ENCODE measurements around the gene COL12A1. TPM values are rescaled to one million over a fixed set of nuclear protein-coding genes. Genes with fewer than 3 reads are reported as not detected.
A peak's percentile ranks its signal among the peaks of the same experiment; 100 is the strongest.

The COL12A1 gene
- 25.9 and 28.7 TPM in 2 replicates for total RNA-seq (2014; rRNA removed; shearing (Covaris generic))

- peak; percentile 98 for DNase-seq (ENCODE audit: low read depth)
Measured at GRCh38 chr6:75205776-75206575, at the start of gene COL12A1. TSS of gene COL12A1 (minus strand) at chr6:75206053. CDS start at chr6:75202792, 3,261 bp downstream.

DNA sequence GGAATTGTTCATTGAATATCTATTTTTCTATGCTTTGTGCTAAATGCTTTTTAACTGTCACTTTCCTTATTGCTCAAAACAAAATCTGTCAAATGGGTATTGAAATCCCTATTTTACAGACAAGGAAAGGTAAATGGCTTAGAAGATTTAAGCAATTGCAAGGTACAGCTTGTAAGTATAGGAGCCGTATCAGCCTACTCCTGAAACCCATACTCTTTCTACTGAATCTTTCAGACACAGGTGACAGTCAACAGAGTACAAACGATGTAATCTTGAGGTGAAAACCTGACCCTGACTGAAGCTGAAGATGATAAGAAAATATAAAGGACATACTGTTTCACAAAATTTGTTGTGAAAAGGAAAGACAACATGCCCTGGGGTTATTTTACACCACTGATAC lies 44.7 kb upstream of the COL12A1 start:
- no peak for DNase-seq (ENCODE audit: low read depth)

DNA sequence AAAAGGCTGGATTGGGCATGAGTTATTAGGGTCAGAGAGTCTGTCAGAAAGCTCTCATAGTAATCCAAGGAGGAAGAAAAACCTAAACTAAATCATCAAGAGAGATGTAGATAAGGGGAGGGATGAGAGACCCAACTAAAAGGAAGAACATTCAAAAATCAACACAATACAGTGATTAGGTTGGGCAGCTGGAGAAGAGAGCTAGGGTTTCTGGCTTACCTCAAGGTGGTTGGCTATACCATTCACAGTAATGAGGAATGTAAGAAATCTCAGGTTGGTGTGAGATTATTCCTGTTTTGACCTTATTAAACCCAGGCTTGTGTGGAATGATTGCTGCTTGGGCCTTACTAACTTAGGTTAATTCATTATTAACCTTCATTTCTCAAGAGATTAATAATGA lies 44.0 kb upstream of the COL12A1 start:
- no peak for DNase-seq (ENCODE audit: low read depth)

GRCh38 chr6:75246386-75246785 lies 40.5 kb upstream of the COL12A1 start:
- no peak for DNase-seq (ENCODE audit: low read depth)

DNA sequence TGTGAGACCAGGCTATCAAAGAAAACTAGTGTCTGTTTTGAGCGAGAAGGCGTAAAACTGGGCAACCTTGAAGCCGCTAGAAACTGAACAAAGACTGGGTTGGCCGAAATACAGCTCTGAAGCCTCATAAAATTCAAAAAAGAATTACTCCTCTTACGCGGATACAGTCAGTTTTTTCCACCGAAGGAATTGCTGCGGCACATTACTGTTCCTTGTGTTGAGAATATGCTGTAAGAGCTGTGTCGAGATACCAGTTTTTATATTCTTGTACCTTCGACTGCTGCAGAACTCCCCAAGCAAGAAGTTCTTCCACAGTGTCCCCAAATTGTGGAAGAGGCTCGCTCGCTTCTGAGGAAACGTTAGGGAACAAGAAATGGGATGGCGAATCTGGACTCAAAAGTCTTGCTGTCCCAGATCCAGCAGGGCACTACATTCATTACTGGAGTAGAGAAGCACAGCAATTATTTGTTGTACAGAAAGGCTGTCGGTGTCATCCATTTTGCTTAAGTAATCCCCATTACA lies 38.3 kb upstream of the COL12A1 start:
- peak; percentile 16 for DNase-seq (ENCODE audit: low read depth)

GRCh38 chr6:75243333-75244062 lies 37.6 kb upstream of the COL12A1 start, which contains the start of gene COX7A2:
TSS of gene COX7A2 (minus strand) at chr6:75243801. CDS start at chr6:75243734, 67 bp downstream.
- peak; percentile 99 for DNase-seq (ENCODE audit: low read depth)

DNA sequence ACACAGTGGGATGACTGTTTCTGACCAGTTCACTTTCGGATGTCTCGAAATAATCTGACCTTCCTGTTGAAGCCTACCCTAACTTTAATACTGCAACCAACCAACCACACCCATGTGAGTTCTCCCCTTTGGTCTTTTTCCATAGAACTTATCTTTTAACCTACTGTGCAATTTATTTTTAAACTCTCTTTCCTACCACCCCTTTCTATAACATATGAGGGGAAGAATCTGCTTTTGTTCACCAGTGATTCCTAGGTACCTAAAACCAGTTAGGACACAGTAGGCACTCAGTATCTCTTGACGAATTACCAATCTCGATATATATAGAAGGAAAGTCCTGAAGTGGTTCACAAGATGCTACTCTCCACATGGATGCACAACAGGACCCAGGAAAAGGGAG lies 30.8 kb upstream of the COL12A1 start:
- DNase-seq (ENCODE audit: low read depth), result no peak

DNA sequence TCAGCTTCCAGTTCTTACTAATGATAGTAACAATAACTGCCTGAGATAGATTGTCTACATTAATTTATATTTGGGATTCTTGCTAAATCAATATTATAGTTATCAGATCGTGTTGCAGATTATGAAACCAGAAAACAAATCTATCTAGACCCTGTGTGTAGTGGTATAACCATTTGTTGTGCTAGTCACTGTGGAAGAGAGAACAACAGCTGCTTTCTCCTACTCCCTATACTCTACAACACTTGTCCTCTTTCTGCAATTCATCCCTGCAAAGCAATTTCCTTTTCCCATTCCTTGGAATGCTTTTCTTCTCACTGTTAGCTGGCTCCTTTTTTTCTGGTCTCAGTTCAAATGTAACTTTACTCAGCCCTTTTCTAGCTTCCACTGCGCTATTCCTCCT lies 29.4 kb upstream of the COL12A1 start:
- no peak for DNase-seq (ENCODE audit: low read depth)

DNA sequence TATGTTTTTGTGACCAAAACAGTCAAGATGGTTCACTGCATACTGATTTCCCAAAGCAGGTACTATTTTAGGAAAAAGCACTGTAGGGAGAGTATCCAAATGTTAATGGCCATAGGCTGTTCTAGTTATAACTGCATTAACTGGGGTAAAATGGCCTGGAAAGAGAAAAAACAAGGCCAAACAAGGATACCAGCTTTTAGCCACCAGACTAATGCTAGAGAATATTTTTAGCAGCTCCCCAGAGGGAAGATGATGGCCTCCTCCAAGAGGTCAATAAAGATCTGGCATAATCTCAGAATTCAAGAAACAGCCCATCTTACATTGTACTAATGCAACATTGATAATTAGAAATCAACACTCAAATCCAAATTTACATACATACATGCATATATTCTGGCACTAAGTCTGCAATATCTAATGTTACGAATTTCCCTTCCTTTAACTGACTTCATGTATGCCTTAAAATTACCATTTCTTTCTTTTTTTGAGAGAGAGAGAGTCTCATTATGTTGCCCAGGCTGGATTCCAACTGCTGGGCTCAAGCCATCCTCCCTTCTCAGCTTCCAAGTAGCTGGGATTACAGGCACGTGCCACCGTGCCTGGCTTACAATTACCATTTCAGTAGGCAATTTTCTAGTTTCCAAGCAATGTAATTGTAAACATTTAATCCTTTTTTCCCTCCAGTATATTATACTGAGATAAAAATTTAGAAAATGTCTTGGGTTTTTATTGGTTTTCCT lies 28.4 kb upstream of the COL12A1 start:
- DNase-seq (ENCODE audit: low read depth), result no peak

- no peak for DNase-seq (ENCODE audit: low read depth)
Measured at GRCh38 chr6:75233092-75233615, 27.3 kb upstream of the COL12A1 start.

- DNase-seq (ENCODE audit: low read depth), result peak; percentile 48
Measured at GRCh38 chr6:75230484-75231325, 24.9 kb upstream of the COL12A1 start.

DNA sequence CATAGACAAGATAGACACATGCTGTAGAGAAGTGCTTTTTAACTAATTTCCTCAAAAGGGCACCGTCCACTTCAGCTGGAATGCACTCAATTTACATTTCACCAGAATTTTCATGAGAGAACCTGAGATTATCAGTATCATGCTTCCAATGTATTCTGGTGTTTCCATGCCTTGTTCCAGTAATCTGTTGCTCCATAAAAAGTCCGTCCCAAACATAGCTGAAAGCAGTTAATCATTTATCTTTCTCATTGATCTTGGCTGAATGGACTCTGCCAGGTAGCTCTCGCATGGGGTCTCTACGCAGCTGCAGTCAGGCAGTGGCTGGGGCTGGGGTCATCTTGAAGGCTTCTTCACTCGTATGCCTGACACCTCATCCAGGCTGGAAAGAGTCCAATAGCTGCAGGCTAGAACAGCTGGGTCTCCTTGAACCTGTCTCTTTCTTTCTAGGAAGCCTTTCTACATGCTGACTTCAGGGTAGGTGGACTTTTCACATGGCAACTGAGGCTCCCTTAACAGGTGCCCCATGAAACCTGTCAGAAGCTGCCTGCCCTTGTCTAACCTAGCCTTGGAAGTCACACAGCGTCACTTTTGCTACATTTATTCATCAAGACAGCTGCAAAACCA lies 18.6 kb upstream of the COL12A1 start:
- DNase-seq (ENCODE audit: low read depth), result no peak

GRCh38 chr6:75223428-75223827 lies 17.6 kb upstream of the COL12A1 start:
- no peak for DNase-seq (ENCODE audit: low read depth)

GRCh38 chr6:75222261-75222660 lies 16.4 kb upstream of the COL12A1 start:
- no peak for DNase-seq (ENCODE audit: low read depth)

GRCh38 chr6:75221116-75221515 lies 15.3 kb upstream of the COL12A1 start:
- no peak for DNase-seq (ENCODE audit: low read depth)

GRCh38 chr6:75220357-75220756 lies 14.5 kb upstream of the COL12A1 start:
- no peak for DNase-seq (ENCODE audit: low read depth)

DNA sequence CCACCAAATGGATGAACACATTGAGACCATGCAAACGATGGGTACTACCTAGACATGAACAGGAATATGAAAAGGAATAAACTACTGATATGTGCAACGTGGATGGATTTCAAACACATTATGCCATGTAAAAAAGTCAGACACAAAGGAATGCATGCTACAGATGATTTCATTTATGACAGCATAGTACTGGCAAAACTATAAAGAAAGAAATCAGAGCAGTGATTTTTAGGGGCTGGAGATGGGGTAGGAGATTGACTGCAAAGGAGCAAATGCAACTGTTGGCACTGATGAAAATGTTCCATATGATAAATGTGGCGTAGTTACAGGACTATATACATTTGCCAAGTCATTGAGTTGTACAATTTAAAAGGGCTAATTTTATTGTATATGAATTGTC lies 13.4 kb upstream of the COL12A1 start:
- DNase-seq (ENCODE audit: low read depth), result no peak

DNA sequence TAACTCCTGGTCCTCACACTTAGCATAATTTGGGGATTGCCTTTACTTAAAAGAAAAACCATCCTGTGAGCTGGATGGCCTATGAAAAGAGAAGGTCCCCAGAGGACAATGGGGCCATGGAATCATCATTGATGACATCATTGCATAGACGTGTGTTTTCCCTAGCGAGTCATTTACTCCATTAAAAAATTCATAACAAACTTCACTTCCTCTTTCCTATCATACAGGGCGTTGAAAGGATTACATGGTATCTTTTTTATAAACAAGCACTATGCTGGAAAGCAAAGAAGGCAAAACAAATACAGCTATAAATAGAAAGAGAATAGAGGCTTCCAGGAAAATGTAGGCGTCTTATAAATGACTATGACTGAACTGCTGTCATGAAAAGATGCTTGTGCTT lies 11.3 kb upstream of the COL12A1 start:
- peak; percentile 24 for DNase-seq (ENCODE audit: low read depth)

DNA sequence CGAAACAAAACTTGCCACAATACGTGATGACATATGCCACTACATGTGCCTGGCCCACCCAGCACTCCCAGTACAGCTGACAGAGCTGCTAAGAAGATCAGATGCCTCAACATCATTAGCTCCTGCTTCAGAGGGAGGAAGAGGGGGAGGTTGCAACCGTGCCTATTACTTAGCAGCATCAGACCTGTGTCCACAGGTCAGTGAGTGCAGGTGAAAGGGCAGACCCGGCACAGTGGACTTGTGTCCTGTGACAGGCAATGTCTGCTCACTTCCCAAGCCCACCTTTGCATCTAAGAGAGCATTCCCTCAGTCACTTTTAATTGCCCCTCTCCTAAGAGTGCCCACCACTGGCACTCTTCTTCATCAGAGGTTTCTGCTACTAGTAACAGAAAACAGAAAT lies 9.4 kb upstream of the COL12A1 start:
- no peak for DNase-seq (ENCODE audit: low read depth)

DNA sequence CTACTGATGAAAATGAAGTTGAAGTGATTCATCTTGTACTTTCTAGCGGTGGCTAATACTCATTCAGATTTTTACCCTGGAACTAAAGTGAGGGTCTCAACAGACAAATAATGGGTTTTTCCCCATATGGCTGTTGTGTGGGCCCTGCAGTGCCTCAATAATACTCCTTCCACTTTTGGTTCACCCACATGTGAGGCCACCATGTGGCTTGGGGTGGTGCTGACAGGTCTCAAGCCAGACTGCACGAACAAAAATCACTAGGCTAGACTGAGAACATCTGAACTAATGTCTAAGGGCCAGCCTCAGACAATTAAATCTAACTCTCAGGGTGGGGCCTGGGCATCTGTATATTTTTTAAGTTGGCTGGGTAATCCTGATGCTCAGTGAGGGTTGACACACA lies 7.9 kb upstream of the COL12A1 start:
- no peak for DNase-seq (ENCODE audit: low read depth)

All from RPMI7951 (cell line).